OCI-LY3 (cell line): ENCODE measurements around the gene PLK5.

Experiments
- EZH2phosphoT487 ChIP-seq: fragments of 200-600 bp; shearing (Covaris generic); IDR thresholded peaks from 2 replicates; pipeline ENCODE4 v1.6.1; 2018; ENCODE audit warnings: antibody characterized with exemption, mixed run types, low read depth
- TF ChIP-seq, protein P1 (sequence below): fragments of 200-600, 300-600 bp; sonication (generic); IDR thresholded peaks from 2 replicates; pipeline ENCODE4 v1.5.1; 2014; ENCODE audit warnings: antibody characterized with exemption, low read length, low read depth

DNA sequence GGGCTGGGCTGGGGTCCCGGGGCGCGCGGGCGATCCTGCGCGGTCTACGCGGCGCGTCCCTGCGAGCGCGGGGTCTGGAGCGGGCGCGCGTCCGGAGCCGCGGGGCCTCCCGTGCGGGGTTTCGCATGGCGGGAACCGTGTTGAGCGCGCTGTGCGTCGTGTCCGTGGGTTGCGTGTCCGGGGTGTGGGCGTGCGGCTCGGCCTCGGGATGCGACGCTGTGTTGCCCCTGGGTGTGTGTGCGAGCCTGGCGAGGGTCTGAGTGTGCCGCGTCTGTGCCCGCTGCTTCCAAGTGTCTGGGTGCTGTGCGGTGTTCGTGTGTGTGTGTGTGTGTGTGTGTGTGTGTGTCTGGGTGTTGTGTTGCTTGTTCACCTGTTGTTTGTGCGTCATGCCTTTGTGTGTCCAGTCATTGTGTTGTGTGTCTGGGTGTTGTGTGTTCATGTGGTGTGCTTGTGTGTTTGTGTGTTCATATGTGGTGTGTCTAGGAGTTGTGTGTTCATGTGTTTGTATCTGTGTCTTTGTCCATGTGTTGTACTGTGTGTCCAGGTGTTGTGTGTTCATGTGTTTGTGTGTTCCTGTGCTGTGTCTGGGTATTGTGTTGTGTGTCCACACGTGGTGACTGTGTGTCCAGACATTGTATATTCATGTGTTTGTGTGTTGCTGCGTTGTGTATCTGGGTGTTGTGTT lies 552 bp downstream of the PLK5 start:
- TF ChIP-seq, protein P1, sequence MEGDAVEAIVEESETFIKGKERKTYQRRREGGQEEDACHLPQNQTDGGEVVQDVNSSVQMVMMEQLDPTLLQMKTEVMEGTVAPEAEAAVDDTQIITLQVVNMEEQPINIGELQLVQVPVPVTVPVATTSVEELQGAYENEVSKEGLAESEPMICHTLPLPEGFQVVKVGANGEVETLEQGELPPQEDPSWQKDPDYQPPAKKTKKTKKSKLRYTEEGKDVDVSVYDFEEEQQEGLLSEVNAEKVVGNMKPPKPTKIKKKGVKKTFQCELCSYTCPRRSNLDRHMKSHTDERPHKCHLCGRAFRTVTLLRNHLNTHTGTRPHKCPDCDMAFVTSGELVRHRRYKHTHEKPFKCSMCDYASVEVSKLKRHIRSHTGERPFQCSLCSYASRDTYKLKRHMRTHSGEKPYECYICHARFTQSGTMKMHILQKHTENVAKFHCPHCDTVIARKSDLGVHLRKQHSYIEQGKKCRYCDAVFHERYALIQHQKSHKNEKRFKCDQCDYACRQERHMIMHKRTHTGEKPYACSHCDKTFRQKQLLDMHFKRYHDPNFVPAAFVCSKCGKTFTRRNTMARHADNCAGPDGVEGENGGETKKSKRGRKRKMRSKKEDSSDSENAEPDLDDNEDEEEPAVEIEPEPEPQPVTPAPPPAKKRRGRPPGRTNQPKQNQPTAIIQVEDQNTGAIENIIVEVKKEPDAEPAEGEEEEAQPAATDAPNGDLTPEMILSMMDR, result no peak
- TF ChIP-seq EZH2phosphoT487, result no peak
